Subcutaneous adipose tissue (tissue), 4 donors: ENCODE measurements around the gene CACNA1G. TPM values are rescaled to one million over a fixed set of nuclear protein-coding genes. Genes with fewer than 3 reads are reported as not detected.

Experiments
- total RNA-seq, 4 donors: library from RNA; depleted of rRNA; stranded (reverse); fragments of >200 nt; gene quantifications; one replicate each; pipeline ENCODE4 v1.1.0, GENCODE V29; 2016
- TF ChIP-seq, protein P1 (sequence below): fragments of 450-650 bp; IDR thresholded peaks from one replicate; pipeline ENCODE4 v1.5.1; 2016; ENCODE audit warnings: low read depth, mild to moderate bottlenecking, control low read depth, antibody characterized with exemption, moderate library complexity

The CACNA1G gene
- total RNA-seq, 4 donors from 2014 or later: 0.17 to 0.44 TPM; not detected in 2

DNA sequence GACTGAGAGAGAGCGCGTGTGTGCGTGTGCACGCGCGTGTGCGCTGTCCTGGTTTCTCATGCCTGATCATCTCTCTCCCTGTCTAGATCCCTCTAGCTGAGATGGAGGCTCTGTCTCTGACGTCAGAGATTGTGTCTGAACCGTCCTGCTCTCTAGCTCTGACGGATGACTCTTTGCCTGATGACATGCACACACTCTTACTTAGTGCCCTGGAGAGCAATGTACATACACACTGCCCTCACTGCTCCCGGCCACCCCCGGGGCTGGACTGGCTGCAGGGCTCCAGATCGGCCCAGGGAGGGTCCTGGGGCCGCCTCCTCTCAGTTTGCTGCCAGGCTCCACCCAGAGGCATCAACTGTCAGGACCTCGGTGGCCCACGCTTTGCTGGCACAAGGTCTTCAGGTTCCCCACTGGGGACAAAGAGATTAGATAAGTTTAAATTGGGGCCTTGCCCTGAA lies 61.1 kb downstream of the CACNA1G start:
- TF ChIP-seq, protein P1, sequence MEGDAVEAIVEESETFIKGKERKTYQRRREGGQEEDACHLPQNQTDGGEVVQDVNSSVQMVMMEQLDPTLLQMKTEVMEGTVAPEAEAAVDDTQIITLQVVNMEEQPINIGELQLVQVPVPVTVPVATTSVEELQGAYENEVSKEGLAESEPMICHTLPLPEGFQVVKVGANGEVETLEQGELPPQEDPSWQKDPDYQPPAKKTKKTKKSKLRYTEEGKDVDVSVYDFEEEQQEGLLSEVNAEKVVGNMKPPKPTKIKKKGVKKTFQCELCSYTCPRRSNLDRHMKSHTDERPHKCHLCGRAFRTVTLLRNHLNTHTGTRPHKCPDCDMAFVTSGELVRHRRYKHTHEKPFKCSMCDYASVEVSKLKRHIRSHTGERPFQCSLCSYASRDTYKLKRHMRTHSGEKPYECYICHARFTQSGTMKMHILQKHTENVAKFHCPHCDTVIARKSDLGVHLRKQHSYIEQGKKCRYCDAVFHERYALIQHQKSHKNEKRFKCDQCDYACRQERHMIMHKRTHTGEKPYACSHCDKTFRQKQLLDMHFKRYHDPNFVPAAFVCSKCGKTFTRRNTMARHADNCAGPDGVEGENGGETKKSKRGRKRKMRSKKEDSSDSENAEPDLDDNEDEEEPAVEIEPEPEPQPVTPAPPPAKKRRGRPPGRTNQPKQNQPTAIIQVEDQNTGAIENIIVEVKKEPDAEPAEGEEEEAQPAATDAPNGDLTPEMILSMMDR: no peak

DNA sequence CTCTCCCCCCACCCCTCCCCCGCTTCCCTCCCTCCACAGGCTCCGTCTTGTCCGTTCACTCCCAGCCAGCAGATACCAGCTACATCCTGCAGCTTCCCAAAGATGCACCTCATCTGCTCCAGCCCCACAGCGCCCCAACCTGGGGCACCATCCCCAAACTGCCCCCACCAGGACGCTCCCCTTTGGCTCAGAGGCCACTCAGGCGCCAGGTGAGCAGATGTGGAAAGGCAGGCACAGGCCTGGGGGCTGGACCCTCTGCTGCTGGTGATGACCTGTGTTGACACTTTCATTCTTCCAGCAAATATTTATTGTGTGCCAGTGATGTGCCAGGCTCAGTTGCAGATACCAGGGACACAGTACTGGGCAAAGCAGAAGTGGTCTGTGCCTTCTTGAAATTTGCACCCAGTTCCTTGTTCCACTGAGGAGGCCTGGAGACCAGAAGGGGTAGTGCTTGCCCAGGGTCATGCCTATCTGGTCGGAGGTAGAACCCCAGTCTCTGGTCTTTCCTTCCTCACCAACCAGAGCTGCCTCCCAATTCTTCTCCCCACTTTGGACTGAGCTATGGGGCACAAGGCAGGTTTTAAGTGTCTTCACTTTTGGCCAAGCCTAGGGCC lies 63.9 kb downstream of the CACNA1G start:
- TF ChIP-seq, protein P1: no peak

DNA sequence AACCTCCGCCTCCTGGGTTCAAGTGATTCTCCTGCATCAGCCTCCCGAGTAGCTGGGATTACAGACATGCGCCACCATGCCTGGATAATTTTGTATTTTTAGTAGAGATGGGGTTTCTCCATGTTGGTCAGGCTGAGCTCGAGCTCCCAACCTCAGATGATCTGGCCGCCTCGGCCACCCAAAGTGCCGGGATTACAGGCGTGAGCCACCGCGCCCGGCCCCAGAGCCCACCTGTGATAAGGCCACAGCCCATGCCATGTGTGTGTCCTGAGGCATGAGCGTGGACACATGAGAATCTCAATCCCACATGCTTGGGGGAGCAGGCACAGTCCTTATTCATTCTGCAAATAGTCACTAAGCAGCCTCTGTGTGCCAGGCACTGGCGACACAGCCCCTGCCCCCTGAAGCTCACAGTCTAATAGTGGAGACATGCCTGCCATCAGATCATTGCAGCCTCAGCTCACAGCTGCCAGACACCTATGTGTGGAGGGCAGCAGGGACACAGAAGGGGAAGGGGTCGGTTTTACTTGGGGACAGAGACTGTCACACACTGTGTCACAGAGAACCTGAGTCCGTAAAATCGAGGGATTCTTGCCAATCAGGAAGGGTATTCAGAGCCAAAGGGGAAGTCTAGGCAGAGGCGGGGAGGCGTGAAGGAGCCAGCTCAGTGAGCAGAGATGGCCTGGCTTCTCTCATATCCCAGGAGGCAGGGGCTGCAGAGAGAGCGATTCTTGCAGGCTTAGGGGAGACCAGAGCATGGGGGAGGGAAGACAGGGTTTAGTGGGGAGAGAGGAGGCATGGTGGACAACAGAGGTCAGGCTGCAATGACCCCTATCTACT lies 64.7 kb downstream of the CACNA1G start:
- TF ChIP-seq, protein P1: no peak

DNA sequence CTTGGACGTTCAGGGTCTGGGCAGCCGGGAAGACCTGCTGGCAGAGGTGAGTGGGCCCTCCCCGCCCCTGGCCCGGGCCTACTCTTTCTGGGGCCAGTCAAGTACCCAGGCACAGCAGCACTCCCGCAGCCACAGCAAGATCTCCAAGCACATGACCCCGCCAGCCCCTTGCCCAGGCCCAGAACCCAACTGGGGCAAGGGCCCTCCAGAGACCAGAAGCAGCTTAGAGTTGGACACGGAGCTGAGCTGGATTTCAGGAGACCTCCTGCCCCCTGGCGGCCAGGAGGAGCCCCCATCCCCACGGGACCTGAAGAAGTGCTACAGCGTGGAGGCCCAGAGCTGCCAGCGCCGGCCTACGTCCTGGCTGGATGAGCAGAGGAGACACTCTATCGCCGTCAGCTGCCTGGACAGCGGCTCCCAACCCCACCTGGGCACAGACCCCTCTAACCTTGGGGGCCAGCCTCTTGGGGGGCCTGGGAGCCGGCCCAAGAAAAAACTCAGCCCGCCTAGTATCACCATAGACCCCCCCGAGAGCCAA lies 65.6 kb downstream of the CACNA1G start:
- TF ChIP-seq, protein P1: no peak

DNA sequence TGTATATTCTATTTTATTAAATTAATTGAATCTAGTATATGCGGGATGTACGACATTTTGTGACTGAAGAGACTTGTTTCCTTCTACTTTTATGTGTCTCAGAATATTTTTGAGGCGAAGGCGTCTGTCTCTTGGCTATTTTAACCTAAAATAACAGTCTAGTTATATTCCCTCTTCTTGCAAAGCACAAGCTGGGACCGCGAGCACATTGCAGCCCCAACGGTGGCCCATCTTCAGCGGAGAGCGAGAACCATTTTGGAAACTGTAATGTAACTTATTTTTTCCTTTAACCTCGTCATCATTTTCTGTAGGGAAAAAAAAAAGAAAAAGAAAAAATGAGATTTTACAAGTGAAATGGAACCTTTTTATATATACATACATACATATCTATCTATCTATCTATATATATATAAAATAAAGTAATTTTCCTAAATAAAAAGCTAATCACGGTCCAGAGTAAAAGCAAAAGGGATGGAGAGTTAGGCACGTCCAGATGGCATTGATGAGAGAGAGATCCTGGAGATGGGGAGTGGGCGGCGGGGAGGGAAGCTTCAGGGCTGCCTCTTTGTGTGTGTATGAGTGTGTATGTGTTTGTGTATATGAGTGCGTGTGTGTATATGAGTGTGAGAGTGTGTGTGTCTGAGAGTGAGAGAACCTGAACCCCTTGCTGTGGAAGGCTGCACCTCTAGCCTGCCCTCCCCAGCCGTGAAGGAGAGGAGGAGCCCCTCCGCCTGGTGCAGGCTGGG lies 66.7 kb downstream of the CACNA1G start:
- TF ChIP-seq, protein P1: no peak

DNA sequence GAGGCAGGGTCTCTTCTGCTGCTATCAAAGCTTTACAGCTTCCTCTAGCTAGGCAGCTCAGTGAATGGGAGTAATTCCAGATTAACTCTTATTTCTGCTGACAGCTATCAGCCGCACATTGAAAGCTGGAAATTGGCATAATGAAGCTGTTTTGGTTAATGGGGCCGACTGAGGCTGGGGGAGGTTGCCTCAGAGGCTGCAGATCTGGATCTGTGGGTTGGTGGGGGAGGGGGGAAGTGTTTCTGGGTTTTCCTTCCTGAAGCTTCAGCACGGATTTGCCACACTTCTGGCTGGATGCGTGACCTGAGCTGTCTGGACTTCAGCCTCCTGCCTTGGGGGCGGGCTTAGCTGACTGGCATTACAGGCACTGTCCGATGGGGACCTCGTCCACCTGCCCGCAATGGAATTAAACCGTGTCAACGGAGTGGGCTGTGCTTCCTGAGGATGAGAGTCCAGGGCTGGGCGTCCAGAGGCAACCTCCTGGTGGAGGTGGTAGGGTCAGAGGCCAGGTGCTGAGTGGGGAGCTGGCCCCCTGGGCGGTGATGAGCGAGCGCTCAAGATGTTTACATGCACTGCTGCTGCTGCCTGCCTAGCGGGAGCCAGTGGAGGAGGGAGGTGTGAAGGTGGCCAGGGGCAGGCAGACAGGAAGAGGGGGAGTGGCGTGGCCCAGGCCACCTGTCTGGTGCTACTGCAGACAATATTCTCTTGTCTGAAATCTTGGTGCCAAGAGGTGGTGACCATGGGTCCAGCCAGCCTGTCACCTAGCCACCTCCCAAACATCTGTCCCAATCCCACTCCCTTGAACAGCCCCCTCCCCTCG lies 67.5 kb downstream of the CACNA1G start:
- TF ChIP-seq, protein P1: no peak
